A549 (cell line): ENCODE results near the gene RAB11FIP5. TPM values are rescaled to one million over a fixed set of nuclear protein-coding genes. Genes with fewer than 3 reads are reported as not detected.

Experiments used
- ATAC-seq, 2 experiments: fragments of 200-7000 bp in 1 of 2; fragments of >200 bp in 1 of 2; cut with Nextera tagmentation in 1 of 2; cut with Tn5 transposase in 1 of 2; 3 replicates each; pipeline versions ENCODE4 v1.8.0 to v1.9.1; 2018 to 2020; ENCODE audit warnings: mild to moderate bottlenecking in 1 of 2, moderate library complexity in 1 of 2
- CTCF ChIA-PET: fragments of 300-600 bp; sonication (Branson Sonifier 250); formaldehyde crosslinking; extraction: SDS; loops from one replicate; lab custom pipeline; 2021; ENCODE audit warnings: antibody characterized with exemption, inconsistent platforms; lab: Yijun Ruan, JAX
- POLR2A ChIA-PET: fragments of 350-600 bp; formaldehyde crosslinking; extraction: SDS; loops from one replicate; lab custom pipeline; 2021; ENCODE audit warnings: antibody characterized with exemption, inconsistent platforms; lab: Yijun Ruan, JAX
- DNase-seq, 2 experiments: peaks; one replicate each; pipeline versions ENCODE4 v3.0.0 to v3.0.0-alpha.2; 2011 to 2016; ENCODE audit warnings: low read depth in 1 of 2, low spot score in 1 of 2
- FAIRE-seq: peaks from 2 replicates; lab custom pipeline; 2011; peaks lifted over from hg19 to GRCh38; lab: Jason Lieb, UNC
- H3K27ac ChIP-seq, 2 experiments: fragments of >200 bp; sonication (Bioruptor Twin); formaldehyde crosslinking; 3 replicates each; pipeline ENCODE4 v1.5.1; 2016 to 2017
- H3K4me1 ChIP-seq: fragments of >200 bp; sonication (Bioruptor Twin); formaldehyde crosslinking; 3 replicates; pipeline ENCODE4 v1.6.1; 2016
- H3K4me2 ChIP-seq: fragments of >200 bp; sonication (Bioruptor Twin); formaldehyde crosslinking; 3 replicates; pipeline ENCODE4 v1.6.1; 2016
- H3K4me3 ChIP-seq: fragments of >200 bp; sonication (Bioruptor Twin); formaldehyde crosslinking; 3 replicates; pipeline ENCODE4 v1.5.1; 2016
- H3K9me3 ChIP-seq: fragments of >200 bp; sonication (Bioruptor Twin); formaldehyde crosslinking; 3 replicates; pipeline ENCODE4 v1.6.1; 2016
- BHLHE40 ChIP-seq: IDR thresholded peaks from 2 replicates; pipeline ENCODE4 v1.6.1; 2012; ENCODE audit warnings: low read depth, low read length, inconsistent platforms
- CBX2 ChIP-seq: fragments of 200-600 bp; sonication (generic); IDR thresholded peaks from 2 replicates; pipeline ENCODE4 v1.6.1; 2016; ENCODE audit warnings: low read depth, mild to moderate bottlenecking, borderline replicate concordance
- CBX8 ChIP-seq: fragments of 200-600 bp; sonication (generic); IDR thresholded peaks from 2 replicates; pipeline ENCODE4 v1.6.1; 2016
- EP300 ChIP-seq, 2 experiments: fragments of >200 bp; sonication (Bioruptor Twin); formaldehyde crosslinking; IDR thresholded peaks; 2 replicates in 1 of 2; 3 replicates in 1 of 2; pipeline ENCODE4 v1.6.1; 2016 to 2017
- ESRRA ChIP-seq: fragments of 150-350 bp; IDR thresholded peaks from 2 replicates; pipeline ENCODE4 v1.6.1; 2014; ENCODE audit warnings: mild to moderate bottlenecking, low read length, borderline replicate concordance
- HOXA7 ChIP-seq: fragments of 250-450 bp; sonication (Bioruptor Pico); IDR thresholded peaks from 2 replicates; pipeline ENCODE4 v1.5.0; 2020; ENCODE audit warnings: mild to moderate bottlenecking, moderate library complexity
- KDM5A ChIP-seq: fragments of 200-600 bp; sonication (generic); IDR thresholded peaks from 2 replicates; pipeline ENCODE4 v1.6.1; 2016; ENCODE audit warnings: antibody characterized with exemption, mild to moderate bottlenecking
- MYC ChIP-seq: IDR thresholded peaks from 2 replicates; pipeline ENCODE4 v1.6.1; 2012; ENCODE audit warnings: mild to moderate bottlenecking, inconsistent platforms, low read length, improper control_type of control experiment, borderline replicate concordance
- NPAS2 ChIP-seq: fragments of 250-450 bp; sonication (Bioruptor Pico); IDR thresholded peaks from 2 replicates; pipeline ENCODE4 v1.8.0; 2022; ENCODE audit warnings: mild to moderate bottlenecking, moderate library complexity, borderline replicate concordance
- POLR2A ChIP-seq: IDR thresholded peaks from 2 replicates; pipeline ENCODE4 v1.6.1; 2012; ENCODE audit warnings: mild to moderate bottlenecking, low read length
- POLR2AphosphoS2 ChIP-seq: conservative IDR thresholded peaks from 2 replicates; pipeline ENCODE4 v1.6.1; 2012; ENCODE audit warnings: low read length, improper control_type of control experiment, inconsistent platforms
- RAD21 ChIP-seq, 2 experiments: fragments of >200 bp in 1 of 2; sonication (Bioruptor Twin) in 1 of 2; formaldehyde crosslinking in 1 of 2; IDR thresholded peaks in 1 of 2; conservative IDR thresholded peaks in 1 of 2; 2 replicates in 1 of 2; 3 replicates in 1 of 2; pipeline ENCODE4 v1.6.1; 2012 to 2018; ENCODE audit warnings: inconsistent platforms in 1 of 2
- TFCP2L1 ChIP-seq: fragments of 250-450 bp; sonication (Bioruptor Pico); IDR thresholded peaks from 2 replicates; pipeline ENCODE4 v1.5.0; 2021; ENCODE audit warnings: mild to moderate bottlenecking
- ZNF302 ChIP-seq: fragments of 250-450 bp; sonication (Bioruptor Pico); IDR thresholded peaks from 2 replicates; pipeline ENCODE4 v1.9.0; 2021; ENCODE audit warnings: inconsistent platforms, mild to moderate bottlenecking, moderate library complexity
- WGBS: methylation state at CpG from one replicate; pipeline ENCODE4 v1.1.6; 2017; ENCODE audit errors: missing lambda C conversion rate; 5-methylcytosine and 5-hydroxymethylcytosine counted together
- polyA plus RNA-seq, 4 experiments: library from polyadenylated mRNA; depleted of rRNA in 3 of 4; stranded (reverse); fragments of >200 nt; fragmentation: RNase III in 1 of 4; extraction: RNeasy Plus Mini Kit Qiagen cat#74134 plus additional on column Dnase treatment in 1 of 4; gene quantifications; 2 replicates in 3 of 4; 3 replicates in 1 of 4; pipeline ENCODE4 v1.2.3, GENCODE V29; 2011 to 2017
- TF ChIP-seq, protein P1 (sequence below): IDR thresholded peaks from 2 replicates; pipeline ENCODE4 v1.6.1; 2012; ENCODE audit warnings: low read depth, borderline replicate concordance
- TF ChIP-seq, protein P2 (sequence below): IDR thresholded peaks from 2 replicates; pipeline ENCODE4 v1.6.1; 2012
- TF ChIP-seq, protein P3 (sequence below): fragments of >200 bp; sonication (Bioruptor Twin); formaldehyde crosslinking; IDR thresholded peaks from 3 replicates; pipeline ENCODE4 v1.6.1; 2016
- TF ChIP-seq, protein P4 (sequence below): fragments of 150-350 bp; IDR thresholded peaks from 2 replicates; pipeline ENCODE4 v1.6.1; 2014; ENCODE audit warnings: low read depth, mild to moderate bottlenecking, low read length
- TF ChIP-seq, protein P5 (sequence below): fragments of 200-600 bp; sonication (generic); IDR thresholded peaks from 2 replicates; pipeline ENCODE4 v1.6.1; 2016; ENCODE audit warnings: antibody characterized with exemption, mild to moderate bottlenecking, moderate library complexity
- TF ChIP-seq, protein P6 (sequence below): fragments of 450-650 bp; IDR thresholded peaks from 2 replicates; pipeline ENCODE4 v1.6.1; 2014; ENCODE audit warnings: antibody characterized with exemption

RAB11FIP5 gene
- polyA plus RNA-seq, 2 of the 4 experiments (the other 2 are of a cell fraction), result 21.6 to 21.8 TPM

DNA sequence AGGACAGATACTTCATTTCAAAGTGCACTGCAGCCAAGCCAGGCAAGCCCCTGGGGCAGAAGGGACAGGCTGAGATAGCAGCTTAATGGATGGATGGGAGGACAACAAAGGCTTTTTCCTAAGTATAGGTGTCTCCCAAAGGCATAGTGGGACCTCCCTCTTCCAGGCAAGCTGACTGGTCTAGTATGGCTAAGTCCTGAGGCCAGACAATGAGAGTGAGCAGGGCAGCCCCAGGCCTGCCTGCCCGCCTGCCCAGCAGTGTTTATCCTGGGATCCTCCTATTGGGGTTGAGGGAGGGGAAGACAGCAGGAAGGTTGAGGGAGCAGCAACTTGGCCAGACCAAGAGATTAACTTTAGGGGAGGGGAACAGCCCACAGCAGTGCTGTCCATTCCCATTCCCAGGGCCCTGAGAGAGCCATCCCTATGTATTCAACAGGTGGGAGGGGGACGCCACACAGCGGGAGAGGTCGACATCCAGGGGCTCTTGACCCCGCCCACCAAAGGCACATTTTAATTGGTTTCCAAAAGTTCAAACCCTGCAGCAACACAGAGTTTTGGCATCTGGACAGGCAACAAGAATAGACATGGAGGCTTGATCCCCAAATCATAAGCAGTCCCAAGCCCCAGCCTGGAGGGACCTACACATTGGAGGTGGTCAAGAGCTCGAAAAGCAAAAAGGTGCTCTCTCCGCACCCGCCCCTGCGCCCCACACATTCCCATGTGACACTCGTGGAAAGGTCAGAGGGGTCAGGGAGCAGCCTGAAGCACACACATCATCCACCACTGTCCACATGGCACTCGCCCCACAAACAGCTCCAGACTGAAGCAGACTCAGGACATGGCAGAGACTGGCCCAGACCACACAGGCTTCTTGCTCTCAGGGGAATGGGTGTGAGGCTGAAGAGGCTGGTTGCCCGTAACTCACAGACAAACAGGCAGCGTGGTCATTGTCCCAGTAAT, 38.4 kb downstream of the RAB11FIP5 start:
- Histone ChIP-seq H3K4me2 (no peak overlapping the region), H3K27ac (no peak overlapping the region), H3K4me3 (no peak overlapping the region), H3K9me3 (no peaks in the 10 kb centered on the region), H3K4me1 (peaks cover 9% of the 10 kb centered on the region)
- POLR2A ChIA-PET, result no interaction called here
- TF ChIP-seq ZNF302 (CRISPR knock-in tag) (no peak), EP300 (IDR thresholded peaks at IDR 0.05) (no peak), ESRRA (no peak), KDM5A (no peak), MYC (no peak), TFCP2L1 (no peak), NPAS2 (CRISPR knock-in tag) (no peak), BHLHE40 (no peak), POLR2AphosphoS2 (no peak), CBX2 (no peak), HOXA7 (no peak), CBX8 (no peak), POLR2A (no peak), RAD21 (conservative IDR thresholded peaks at IDR 0.05 in 1 of 2, IDR thresholded peaks at IDR 0.05 in 1 of 2) (no peak)
- TF ChIP-seq, protein P1, sequence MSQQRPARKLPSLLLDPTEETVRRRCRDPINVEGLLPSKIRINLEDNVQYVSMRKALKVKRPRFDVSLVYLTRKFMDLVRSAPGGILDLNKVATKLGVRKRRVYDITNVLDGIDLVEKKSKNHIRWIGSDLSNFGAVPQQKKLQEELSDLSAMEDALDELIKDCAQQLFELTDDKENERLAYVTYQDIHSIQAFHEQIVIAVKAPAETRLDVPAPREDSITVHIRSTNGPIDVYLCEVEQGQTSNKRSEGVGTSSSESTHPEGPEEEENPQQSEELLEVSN, result no peak
- TF ChIP-seq, protein P2, sequence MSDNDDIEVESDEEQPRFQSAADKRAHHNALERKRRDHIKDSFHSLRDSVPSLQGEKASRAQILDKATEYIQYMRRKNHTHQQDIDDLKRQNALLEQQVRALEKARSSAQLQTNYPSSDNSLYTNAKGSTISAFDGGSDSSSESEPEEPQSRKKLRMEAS, result no peak
- TF ChIP-seq, protein P3, sequence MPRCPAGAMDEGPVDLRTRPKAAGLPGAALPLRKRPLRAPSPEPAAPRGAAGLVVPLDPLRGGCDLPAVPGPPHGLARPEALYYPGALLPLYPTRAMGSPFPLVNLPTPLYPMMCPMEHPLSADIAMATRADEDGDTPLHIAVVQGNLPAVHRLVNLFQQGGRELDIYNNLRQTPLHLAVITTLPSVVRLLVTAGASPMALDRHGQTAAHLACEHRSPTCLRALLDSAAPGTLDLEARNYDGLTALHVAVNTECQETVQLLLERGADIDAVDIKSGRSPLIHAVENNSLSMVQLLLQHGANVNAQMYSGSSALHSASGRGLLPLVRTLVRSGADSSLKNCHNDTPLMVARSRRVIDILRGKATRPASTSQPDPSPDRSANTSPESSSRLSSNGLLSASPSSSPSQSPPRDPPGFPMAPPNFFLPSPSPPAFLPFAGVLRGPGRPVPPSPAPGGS, result no peak
- TF ChIP-seq, protein P4, sequence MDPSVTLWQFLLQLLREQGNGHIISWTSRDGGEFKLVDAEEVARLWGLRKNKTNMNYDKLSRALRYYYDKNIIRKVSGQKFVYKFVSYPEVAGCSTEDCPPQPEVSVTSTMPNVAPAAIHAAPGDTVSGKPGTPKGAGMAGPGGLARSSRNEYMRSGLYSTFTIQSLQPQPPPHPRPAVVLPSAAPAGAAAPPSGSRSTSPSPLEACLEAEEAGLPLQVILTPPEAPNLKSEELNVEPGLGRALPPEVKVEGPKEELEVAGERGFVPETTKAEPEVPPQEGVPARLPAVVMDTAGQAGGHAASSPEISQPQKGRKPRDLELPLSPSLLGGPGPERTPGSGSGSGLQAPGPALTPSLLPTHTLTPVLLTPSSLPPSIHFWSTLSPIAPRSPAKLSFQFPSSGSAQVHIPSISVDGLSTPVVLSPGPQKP, result no peak
- TF ChIP-seq, protein P5, sequence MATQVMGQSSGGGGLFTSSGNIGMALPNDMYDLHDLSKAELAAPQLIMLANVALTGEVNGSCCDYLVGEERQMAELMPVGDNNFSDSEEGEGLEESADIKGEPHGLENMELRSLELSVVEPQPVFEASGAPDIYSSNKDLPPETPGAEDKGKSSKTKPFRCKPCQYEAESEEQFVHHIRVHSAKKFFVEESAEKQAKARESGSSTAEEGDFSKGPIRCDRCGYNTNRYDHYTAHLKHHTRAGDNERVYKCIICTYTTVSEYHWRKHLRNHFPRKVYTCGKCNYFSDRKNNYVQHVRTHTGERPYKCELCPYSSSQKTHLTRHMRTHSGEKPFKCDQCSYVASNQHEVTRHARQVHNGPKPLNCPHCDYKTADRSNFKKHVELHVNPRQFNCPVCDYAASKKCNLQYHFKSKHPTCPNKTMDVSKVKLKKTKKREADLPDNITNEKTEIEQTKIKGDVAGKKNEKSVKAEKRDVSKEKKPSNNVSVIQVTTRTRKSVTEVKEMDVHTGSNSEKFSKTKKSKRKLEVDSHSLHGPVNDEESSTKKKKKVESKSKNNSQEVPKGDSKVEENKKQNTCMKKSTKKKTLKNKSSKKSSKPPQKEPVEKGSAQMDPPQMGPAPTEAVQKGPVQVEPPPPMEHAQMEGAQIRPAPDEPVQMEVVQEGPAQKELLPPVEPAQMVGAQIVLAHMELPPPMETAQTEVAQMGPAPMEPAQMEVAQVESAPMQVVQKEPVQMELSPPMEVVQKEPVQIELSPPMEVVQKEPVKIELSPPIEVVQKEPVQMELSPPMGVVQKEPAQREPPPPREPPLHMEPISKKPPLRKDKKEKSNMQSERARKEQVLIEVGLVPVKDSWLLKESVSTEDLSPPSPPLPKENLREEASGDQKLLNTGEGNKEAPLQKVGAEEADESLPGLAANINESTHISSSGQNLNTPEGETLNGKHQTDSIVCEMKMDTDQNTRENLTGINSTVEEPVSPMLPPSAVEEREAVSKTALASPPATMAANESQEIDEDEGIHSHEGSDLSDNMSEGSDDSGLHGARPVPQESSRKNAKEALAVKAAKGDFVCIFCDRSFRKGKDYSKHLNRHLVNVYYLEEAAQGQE, result no peak
- TF ChIP-seq, protein P6, sequence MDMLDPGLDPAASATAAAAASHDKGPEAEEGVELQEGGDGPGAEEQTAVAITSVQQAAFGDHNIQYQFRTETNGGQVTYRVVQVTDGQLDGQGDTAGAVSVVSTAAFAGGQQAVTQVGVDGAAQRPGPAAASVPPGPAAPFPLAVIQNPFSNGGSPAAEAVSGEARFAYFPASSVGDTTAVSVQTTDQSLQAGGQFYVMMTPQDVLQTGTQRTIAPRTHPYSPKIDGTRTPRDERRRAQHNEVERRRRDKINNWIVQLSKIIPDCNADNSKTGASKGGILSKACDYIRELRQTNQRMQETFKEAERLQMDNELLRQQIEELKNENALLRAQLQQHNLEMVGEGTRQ, result no peak
- DNase-seq (no peak), FAIRE-seq (no peak), ATAC-seq (no peak)
- CTCF ChIA-PET, result interaction anchor here (0.7 to 18.7 kb wide), 5 partner anchors 12 to 181 kb away, joined by 3 to 500 read pairs (median 90); no protein-coding TSS in a partner anchor
- WGBS, result 89% methylated on average over 13 of the region's 13 CpGs
